HT1080 (cell line): ENCODE measurements around the gene RNF167. TPM values are rescaled to one million over a fixed set of nuclear protein-coding genes. Genes with fewer than 3 reads are reported as not detected.

Experiments used
- DNase-seq: peaks from one replicate; pipeline ENCODE4 v3.0.0-alpha.2; 2015; ENCODE audit warnings: low read depth
- total RNA-seq: library from RNA; depleted of rRNA; stranded (reverse); fragments of >200 nt; shearing (Covaris generic); gene quantifications from 2 replicates; pipeline ENCODE4 v1.2.3, GENCODE V29; 2014

The RNF167 gene
- total RNA-seq, 1 experiment from 2014 or later = 95.7 TPM

DNA sequence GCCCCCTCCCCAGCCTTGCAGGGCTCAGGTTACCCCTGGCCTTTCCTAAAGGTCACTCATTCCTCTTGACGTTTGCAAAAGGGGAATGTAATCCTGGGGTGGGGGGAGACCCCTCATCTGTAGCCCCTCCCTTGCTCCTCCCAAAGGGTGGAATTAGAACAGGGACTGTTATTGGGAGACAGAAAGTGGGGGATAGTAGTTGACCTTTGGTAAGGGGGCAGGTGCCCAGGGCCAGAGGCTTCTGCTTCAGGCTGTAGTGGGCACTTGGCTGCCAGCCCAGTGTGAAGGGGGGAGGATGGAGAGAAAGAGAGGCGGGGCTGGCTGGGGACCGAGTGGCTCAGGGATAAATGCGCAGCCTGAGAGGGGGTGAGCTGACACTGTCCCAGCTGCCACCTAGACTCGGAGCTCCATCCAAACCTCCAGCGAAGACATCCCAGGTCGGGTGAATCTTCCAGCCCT is 10.7 kb downstream of the RNF167 start, which contains the start of gene ENO3:
Gene ENO3 (plus strand): TSS at position 374 of the 459 bp plus-strand sequence. CDS start 711 bp downstream, outside the sequence.
- no peak for DNase-seq

DNA sequence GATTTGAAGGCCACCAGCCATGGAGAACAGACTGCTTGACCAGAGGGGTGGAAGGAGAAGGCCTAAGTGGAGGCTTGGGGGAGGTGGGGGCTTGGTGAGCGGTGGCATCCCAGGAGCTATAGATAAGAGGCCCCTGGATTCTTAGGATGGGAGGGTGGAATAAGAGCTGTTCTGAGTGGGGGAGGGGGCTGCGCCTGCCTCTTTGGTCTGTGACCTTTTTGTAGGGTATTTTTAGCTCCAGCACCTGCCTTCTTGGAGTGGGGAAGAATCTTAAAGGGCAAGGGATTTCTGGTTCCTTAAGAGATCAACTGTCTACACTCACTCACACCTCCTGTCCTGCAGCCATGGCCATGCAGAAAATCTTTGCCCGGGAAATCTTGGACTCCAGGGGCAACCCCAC is 11.4 kb downstream of the RNF167 start:
- no peak for DNase-seq

DNA sequence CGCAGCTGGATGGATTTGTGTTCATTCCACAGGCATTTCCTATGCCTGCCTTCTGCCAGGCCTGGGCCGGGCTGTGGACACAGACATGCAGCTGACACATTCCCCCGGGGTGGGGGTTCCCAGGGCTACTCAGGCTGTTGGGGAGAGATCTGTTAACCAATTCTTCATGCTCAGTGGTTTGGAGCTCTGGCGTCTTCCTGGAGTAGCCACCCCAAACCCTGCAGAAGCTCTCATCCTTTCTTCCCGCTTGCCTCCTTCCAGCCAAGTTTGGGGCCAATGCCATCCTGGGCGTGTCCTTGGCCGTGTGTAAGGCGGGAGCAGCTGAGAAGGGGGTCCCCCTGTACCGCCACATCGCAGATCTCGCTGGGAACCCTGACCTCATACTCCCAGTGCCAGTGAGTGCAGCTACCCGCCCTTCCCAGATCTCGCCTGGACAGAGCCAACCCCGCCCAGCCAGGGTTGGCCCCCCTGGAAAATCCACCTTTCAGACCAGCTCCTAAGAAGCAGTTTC is 13.4 kb downstream of the RNF167 start:
- peak; percentile 65 for DNase-seq

DNA sequence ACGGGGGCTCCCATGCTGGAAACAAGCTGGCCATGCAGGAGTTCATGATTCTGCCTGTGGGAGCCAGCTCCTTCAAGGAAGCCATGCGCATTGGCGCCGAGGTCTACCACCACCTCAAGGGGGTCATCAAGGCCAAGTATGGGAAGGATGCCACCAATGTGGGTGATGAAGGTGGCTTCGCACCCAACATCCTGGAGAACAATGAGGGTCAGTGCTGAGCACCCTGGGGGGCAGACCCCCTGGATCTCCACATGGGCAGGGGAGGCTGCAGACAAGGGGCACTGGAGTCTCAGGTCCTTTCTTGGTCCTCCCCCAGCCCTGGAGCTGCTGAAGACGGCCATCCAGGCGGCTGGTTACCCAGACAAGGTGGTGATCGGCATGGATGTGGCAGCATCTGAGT is 15.0 kb downstream of the RNF167 start:
- no peak for DNase-seq

DNA sequence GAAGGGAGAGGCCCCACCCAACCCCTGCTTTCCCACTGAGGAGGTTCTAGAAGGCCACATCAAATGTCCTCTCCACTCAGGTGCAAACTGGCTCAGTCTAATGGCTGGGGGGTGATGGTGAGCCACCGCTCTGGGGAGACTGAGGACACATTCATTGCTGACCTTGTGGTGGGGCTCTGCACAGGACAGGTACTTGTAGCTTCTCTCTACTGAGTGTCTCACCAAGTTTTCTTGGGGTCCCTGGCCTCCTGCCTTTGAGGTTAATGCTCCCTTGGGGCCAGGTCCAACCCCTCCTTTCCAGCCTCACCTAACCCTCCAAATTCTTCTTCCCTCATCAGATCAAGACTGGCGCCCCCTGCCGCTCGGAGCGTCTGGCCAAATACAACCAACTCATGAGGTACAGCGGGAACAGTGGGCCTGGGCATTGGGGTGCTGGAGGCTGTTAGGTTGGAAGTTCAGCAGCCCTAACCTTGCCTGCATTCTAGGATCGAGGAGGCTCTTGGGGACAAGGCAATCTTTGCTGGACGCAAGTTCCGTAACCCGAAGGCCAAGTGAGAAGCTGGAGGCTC is 16.5 kb downstream of the RNF167 start:
- DNase-seq = no peak

DNA sequence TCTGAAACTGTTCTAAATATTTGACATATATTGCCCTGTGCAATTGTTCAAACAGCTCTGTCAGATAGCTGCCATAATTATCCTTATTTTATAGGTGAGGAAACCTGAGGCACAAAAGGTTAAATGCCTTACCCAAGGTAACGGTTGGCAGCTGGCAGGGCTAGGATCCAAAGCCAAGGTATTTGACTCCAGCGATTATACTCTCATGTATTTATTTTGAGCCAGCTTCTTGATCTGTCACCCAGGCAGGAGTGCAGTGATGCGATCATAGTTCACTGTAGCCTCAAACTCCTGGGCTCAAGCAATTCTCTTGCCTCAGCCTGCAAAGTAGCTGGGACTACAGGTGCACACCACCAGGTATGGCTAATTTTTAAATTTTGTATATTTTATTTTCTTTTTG is 18.0 kb downstream of the RNF167 start:
- no peak for DNase-seq

DNA sequence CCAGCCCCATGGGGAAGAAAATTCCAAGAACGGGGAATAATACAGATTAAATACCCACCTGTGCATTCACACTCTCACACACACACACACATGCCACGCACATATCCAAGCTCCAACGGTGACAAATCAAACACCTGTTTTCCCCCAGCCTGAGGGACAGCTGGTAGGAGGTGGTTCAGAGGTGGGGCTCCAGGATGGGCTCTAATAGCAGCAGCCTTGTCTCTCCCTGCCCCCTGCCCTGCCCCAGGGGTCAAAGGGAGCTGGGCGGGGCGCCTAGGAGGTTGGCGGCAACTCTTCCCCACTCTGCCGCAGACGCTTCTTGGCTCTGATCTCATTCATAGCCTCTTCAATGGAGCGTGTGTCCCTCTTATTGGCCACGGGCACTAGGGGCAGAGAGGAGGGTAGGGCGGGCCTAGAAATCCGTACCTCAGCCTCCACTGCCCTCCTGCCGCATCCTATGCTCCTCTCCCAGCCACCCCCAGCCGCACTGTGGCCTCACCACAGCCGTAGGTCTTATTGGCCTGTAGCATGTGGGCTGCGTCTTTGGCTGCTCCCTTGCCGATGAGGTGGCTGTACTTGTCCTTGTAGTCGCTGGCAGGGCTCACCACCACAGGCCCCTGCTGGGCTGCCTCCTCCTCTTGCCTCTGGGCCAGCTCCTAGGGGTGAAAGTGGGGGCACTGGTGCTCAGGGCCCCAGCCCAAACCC is 19.3 kb downstream of the RNF167 start:
- DNase-seq = no peak

DNA sequence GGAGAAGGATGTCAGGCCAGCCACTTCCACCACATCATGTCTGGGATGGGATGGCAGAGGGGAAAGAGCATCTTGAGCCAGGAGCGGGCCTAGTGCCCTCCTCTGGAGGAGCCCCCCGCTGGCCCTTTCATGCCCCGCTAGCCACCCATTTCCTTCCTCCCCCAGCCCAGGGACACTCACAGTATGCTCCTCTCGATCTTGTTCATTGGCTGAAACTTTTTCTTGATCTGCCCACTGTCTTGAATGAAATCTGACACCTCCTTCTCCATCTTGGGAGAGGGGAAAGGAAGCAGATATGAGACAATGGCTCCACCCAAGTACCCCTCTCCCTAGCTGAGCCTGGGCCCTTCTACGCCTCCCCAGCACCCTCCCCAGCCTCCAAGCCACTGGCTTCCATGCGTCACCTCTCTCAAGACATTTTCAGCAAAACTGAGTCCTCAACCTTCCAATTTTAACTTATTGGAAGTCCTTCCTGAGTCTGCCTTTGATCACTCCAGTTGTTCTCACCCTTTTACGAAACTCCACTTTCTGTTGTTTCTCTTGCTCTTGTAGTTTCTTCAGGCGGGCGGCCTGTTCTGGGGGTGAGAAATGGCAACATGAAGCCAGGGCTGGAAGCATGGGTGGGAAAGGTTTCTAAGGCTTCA is 20.3 kb downstream of the RNF167 start:
- no peak for DNase-seq

DNA sequence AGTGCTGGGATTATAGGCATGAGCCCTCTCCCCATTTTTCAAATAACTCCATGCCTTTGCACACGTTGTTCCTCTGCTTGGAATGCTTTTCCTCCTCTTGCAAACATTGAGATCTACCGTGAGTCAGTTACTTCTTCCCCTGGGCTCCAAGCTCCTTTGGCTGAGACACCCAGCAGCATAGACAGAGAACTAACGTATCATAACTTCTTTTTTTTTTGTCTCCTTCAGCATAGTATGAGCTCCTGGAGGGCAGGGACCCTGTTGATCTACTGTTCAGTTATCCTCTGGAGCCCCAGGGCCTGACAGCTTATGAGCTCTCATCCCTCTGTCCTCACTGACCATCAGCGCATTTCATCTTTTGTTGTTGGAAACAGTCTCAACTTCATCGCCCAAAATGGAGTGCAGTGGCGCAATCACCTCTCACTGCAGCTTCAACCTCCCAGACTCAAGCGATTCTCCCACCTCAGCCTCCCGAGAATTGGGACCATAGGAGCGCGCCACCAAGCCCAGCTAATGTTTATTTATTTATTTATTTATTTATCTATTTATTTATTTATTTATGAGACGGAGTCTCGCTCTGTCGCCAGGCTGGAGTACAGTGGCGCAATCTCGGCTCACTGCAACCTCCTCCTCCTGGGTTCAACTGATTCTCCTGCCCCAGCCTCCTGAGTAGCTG is 25.4 kb downstream of the RNF167 start:
- no peak for DNase-seq

DNA sequence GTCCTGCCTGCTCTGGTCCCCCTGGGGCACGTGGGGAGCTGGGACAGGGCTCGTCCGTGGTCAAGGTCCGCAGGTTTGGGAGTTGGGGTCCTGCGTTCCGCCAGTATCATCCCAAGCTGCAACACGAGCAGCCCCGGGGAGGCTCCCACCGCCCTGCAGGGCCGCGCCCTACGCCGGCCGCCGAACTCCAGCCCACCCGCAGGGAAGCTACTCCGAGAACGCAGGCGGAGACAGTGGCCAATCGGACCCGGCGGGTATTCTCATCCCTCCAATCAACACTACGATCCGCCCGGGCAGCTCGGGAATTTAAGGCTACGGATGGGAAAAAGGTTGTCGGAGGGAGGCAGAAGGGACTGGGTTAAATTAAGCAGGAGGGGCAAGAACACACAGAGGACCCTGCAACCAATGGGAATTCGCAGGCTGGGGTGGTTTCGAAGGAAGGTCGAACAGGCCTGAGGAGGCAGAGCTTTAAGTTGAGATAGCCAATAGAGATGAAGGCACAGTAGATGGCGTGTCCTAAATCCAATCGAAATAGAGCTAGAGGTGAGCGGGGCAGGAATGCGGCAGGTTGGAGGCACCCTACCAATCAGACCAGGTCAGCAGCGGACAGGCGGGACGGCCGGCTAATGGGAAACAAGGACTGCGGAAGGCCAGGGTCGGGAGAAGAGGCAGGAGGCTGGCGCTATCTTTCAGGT is 26.9 kb downstream of the RNF167 start:
- peak; percentile 100 for DNase-seq

DNA sequence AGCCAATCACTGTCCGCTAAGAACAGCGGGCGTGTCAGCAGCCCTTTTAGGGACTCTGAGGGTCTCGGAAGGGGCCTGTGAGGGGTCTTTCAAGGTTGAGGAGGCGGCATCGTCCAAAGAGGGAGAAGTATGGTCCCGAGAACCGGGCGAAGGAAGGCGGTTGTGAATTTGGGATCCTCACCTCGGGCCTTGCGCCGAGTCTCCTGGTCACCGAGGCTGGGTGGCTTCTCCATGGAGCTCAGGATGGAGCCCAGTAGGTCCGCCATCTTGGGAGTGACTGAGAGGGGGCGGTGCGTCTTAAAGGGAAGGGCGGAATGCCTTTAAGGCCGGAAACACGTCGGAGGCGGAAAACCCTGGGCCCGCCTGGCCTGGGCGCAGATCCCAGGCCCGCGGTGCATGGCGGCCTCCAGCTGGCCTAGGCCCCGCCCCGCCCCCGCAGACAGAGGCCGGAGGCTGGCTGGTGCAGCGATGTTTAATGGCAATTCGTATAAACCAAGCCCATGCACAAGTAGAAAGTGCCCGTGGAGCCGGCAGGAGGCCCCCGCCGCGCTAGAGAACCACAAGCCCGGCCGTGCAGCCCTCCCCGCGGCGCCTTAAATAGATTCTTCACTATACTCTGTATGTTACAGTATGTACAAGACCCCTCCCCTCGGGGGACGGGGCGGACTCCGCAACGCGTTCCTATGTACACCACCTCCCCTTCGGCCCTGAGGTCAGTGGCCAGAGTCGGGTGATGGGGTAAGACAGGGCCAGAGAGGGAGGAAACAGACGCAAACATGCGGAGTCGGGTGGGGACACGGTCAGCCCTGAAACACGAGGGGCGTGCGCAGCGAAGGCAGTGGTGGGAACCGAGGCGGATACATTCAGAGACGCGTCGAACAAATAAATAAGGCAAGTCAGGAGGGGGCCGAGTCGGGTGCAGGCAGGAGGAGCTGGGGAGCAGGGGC is 27.7 kb downstream of the RNF167 start, which contains the start of gene SPAG7:
Gene SPAG7 (minus strand): TSS at position 279 of the 947 bp plus-strand sequence. CDS start 13 bp downstream, at position 266.
- DNase-seq = peak; percentile 96

DNA sequence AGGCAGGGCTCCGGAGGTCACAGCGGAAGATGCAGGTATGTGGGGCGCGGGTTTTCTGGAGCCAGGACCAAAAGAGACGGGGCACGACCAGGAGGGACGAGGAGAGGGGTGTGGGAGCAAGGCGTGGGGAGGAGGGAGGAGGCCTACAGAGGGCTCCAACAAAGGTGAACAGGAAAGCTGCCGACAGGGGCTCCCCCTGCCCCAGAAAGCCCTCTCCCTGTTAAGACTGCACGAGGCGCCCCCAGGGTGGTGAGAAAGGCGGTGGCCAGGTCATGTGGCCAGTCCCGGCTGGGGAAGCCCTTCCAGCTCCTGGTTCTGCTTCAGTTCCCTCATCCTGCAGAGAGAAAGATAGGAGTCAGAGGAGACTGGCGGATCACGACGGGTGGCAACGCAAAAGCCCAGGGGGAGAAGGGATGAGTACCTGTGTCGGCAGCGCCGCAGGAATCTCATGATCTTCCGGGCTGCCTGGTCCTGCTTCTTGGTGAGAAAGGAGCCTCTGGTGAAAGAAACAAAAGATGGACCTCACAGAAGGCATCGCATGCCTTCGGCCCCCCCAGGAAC is 28.5 kb downstream of the RNF167 start:
- no peak for DNase-seq

DNA sequence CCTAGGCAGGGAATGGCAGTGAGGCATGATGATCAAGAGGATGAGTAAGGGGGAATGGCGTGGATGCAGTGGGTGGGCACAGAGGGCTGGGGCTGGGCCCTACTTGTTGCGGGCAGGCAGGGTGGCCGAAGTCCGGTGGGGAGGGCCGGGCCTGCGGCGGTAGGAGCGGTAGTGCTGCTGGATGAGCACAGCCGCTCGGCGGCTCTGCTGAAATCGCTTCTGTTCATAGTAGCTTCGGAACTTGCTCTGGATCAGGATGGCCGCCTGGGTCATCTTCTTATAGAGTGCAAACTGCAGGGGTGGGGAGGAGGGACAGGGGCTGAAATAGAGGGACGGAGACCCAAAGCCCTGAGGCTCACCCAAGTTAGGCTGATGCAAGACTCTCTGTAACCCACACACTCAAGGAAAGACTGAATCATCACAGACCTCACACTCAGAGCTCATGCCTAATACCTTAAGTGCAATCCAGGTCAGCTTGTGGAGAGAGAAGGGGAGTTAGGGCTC is 29.0 kb downstream of the RNF167 start:
- peak; percentile 84 for DNase-seq

DNA sequence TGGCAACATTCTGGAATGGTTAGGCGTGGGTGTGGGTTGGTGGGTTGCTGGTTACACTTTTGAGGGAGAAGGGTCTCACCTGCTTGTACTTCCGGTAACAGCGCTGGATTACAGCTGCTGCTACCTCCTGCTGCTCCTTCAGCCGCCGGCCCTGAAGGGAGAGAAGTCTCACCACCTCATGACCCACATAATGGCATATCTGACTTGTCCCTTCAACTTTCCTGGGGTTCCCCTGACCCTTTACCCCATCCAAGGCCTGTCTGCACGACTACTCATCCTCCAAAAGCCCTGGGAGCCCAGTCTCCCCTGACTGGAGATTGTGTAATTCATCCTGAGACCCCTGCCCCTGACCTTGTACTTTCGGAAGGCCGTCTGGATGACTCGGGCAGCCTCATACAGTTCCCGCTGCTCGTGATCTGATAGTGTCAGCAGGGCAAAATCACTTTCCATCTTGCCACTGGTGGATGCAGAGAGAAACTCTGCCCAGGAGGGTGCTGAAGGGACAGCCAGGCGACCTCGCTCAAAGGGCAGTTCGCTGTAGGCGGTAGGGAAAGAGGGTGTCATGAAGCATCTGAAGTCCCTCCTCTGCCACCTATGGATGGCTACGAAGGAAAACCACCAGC is 29.6 kb downstream of the RNF167 start:
- DNase-seq = no peak

DNA sequence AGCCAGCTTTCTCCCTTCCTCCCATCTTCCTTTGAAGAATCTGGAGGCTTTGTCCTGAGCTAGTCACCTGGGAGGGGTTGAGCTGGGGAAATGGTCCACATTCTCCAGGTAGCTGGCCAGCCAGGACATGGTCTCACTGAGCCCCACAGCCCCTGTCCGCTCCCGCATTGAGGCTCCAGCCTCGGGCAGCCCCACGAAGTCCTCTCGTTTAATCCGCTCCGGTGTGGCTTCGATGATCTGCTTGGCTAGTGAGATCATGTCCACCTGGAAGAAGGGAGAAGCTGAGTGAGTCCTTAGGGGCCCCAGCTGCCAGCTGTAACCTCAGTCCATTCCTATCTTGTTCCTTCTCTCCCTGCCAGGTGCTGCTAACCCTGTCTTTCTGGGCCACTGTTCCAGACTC is 30.2 kb downstream of the RNF167 start:
- no peak for DNase-seq

DNA sequence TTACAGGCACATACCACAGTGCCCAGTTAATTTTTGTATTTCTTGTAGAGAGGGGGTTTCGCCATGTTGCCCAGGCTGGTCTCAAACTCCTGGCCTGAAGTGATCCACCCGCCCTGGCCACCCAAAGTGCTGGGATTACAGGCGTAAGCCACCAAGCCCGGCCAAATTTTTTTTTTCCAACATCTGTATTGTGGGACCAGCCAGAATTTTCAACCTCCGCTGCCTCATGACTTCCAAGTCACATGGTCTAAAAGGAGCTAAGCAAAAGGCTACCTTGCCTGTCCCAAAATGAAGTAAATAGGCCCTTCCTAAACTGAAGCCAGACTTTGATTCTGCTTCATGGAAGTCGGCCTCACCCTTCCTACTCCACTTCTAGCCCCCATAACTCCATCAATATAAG is 31.8 kb downstream of the RNF167 start:
- no peak for DNase-seq

DNA sequence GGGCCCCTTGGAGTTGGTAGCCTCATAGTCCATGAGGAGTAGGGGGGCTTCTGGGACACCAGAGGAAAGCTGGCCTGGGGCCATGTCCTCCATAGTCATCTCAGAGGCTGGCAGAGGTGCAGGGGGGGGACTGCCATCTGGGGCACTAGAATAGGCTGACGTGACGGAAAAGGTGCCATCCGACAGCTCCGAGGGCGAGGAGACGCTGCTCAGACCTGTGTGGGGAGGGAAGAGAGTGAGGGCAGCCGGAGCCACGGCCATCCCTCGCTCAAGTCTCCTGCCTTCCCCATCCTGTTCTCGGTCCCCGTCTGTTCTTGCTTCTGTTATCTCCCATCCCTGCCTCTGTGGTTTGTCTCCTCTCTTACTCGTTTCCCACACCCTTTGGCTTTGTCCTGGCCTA is 32.3 kb downstream of the RNF167 start:
- no peak for DNase-seq

DNA sequence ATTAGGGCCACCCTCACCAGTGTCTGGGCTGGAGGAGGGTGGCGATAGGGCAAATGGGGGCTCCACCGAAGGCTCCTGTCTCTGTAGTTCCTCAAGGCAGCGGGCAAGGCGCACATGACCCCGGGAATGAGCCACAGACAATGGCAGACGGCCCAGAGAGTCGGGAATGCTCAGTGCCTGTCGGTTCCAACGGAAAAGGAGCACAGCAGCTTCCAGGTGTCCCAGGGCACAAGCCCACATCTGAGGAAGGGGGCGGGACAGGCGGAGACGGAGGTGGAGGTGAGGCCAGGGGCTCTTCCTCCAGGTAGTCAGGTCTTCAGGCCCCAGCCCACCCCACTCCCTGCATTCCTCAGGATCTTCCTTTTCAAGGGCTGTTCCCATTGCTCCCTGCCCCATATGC is 32.7 kb downstream of the RNF167 start:
- no peak for DNase-seq
